ENCODE data around the gene PEAK1.

DNA sequence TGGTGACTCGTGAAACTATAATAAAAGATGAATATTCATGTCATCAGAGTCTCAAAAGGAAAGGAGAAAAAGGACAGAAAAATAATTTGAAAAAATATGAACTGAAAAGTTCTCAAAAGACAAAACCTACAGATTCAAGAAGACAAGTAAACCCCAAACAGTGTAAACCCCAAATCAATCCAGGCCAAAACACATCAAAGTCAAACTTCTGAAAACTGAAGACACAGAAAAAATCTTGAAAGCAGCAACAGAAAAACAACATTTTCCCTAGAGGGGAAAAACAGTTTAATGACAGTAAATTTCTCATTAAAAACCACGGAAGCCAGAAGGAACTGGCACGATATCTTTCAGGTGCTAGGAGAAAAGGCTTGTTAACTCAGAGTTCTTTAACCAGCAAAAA is 143.8 kb downstream of the PEAK1 start:
- TF ChIP-seq GATA3 (IDR thresholded peaks at IDR 0.05; ENCODE audit: low read depth, low read length) (no peak), GATA2 (IDR thresholded peaks at IDR 0.05; ENCODE audit: low read depth, low read length) (no peak)

Measured in SH-SY5Y (cell line).